DMS79 (cell line): ENCODE results near the gene TIMM17A.
A peak's percentile ranks its signal among the peaks of the same experiment; 100 is the strongest.
"Not testable (repeated sequence)": the region's sequence is repeated elsewhere in the genome, so short reads cannot be mapped to it uniquely, and the experiment has no call there.

ENCODE experiments used
- DNase-seq: peaks from one replicate; lab custom pipeline; 2025; lab: John Stamatoyannopoulos, UW

Gene TIMM17A

DNA sequence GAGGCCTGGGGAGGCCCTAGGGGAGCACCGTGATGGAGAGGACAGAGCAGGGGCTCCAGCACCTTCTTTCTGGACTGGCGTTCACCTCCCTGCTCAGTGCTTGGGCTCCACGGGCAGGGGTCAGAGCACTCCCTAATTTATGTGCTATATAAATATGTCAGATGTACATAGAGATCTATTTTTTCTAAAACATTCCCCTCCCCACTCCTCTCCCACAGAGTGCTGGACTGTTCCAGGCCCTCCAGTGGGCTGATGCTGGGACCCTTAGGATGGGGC lies 60.3 kb downstream of the TIMM17A start:
- no peak for DNase-seq

DNA sequence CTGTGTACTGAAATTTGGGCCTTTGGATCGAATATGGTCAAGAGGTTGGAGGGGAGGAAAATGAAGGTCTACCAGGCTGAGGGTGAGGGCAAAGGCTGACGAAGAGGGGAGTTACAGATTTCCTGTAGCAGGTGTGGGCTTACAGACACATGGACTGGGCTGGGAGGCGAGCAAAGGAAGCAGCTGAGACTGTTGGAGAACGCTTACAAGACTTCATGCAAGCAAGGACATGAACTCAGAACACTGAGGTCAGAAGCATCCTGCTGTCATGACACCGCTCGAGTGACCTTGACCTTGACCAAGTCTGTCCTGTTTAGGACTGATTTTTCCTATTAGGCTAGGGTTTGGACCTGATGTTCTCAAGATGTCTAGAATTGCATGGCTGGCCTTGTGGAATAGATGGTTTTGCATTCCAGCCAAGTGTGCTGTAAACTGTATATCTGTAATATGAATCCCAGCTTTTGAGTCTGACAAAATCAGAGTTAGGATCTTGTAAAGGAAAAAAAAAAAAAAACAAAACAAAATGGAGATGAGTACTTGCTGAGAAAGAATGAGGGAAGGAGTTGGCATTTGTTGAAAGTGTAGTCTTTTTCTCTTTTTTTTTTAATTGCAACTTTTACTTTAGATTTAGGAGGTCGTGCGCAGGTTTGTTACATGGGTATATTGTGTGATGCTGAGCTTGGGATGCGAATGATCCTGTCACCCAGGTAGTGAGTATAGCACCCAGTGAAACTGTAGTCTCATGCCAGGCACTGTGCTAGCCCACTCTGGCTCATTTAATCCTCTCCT lies 60.9 kb downstream of the TIMM17A start:
- DNase-seq = no peak

DNA sequence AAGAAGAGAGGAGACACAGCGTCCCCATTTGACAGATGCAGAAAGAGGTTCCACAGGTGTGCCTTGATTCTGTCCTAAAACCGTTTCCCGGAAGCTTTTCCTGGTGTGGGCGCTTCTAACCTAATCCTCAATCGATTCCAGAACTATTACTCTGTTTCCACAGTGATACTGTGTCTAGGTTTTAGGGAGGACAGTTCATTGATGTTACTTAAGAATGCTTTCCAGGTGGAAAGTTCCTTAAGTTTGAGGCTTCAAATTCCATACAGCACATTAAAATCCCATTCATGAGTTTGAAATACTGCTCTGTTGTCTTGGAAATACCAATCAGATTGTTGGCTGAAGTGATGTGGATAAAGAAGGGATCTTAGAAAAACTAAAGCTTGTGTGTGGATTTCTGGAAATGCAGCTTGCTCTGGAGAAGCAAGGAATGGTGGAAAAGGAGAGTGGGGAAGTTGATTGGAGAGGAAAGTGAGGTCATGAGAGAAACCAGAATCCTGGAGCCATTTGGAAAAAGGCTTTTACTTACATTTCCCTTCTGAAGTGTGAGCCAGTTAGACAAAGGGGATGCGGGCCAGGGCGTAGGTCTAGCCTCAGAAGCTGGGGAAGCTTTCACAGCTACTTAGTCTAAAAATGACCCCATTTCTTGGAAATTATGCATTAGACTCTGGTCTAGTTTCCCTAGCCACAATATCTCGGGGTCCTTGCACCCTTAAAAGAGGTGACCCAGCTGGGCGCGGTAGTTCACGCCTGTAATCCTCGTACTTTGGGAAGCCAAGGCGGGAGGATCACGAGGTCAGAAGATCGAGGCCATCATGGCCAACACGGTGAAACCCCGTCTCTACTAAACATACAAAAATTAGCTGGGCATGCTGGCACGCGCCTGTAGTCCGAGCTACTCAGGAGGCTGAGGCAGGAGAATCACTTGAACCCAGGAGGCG lies 61.8 kb downstream of the TIMM17A start:
- DNase-seq = no peak

DNA sequence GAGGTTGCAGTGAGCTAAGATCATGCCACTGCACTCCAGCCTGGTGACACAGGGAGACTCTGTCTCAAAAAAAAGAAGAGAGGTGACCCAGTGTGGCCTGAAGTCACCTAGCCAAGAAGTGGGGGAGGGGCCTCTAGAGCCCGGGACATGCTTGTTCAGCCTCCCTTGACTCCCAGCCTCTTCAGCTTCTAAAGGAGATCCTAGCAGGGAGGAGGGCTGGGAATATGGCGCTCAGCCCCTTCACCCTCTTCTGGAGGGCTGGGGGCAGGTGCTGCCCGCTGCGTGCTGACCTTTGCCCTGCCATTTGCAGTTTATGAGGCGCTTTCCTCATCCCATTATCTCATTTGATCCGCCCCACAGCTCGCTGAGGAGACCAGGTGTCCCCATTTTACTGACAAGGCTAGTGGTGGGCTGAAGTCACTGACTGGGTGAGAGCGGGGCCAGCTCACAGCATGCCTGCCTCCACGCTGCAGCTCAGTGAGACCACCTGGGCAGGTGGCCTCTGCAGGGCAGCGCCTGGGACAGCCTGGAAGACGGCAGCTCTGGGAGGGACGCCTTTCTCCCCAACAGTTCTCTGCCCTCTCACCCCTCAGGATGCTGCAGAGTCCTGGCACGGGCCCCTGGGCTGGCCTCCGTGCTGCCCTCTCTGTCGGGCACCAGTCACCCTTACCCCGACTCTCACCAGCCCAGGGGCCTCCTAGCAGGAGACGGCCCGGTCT lies 62.6 kb downstream of the TIMM17A start:
- peak; percentile 71 for DNase-seq

DNA sequence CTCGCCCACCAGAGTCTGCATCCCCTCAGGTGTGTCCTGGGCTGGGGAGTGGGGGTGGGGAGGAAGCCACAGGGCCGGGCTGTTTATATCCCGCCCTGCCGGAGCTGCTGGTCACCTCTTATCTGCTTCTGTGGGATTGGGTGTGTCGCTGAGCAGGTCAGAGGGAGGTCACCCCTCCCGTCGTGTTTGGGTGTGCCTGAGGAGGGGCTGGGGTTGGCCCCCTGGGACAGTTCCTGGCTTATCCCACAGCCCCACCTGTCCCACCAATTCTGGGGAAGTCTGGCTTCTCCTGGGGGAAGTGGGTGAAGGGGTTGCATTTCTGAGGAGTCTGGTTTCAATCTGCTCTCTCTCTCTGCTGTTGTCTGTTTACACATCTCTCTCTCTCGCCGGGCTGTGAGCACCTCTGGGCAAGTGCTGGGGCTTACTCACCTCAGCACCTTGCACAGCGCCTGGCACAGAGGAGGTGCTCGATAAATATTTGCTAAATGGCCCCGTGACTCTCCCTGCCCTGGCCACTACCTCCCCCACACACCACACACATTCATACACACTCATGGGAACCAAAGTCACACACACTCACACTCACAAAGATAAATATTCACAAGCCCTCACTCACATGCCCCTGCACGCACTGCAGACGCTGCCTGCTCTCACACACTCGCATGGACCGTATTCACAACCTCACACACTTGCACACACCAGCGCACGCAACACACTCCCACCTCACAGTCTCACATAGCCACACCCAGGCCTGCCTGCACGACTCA lies 63.3 kb downstream of the TIMM17A start:
- peak; percentile 72 for DNase-seq

DNA sequence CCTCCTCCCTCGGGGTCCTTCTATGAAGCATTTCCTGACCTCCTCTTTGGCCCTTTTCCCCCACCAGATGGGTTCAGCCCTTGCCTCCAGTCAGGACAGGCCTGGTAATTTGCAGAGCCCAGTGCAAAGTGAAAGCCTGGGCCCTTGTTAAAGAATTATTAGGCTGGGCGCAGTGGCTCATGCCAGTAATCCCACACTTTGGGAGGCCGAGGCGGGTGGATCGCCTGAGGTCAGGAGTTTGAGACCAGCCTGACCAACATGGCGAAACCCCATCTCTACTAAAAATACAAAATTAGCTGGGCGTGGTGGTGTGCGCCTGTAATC lies 63.9 kb downstream of the TIMM17A start:
- not testable (repeated sequence) for DNase-seq
